A549 (cell line): ENCODE measurements around the gene GINS2. TPM values are rescaled to one million over a fixed set of nuclear protein-coding genes. Genes with fewer than 3 reads are reported as not detected.

Experiments
- ATAC-seq, 2 experiments: fragments of 200-7000 bp in 1 of 2; fragments of >200 bp in 1 of 2; cut with Nextera tagmentation in 1 of 2; cut with Tn5 transposase in 1 of 2; 3 replicates each; pipeline versions ENCODE4 v1.8.0 to v1.9.1; 2018 to 2020; ENCODE audit warnings: mild to moderate bottlenecking in 1 of 2, moderate library complexity in 1 of 2
- CTCF ChIA-PET: fragments of 300-600 bp; sonication (Branson Sonifier 250); formaldehyde crosslinking; extraction: SDS; loops from one replicate; lab custom pipeline; 2021; ENCODE audit warnings: antibody characterized with exemption, inconsistent platforms; lab: Yijun Ruan, JAX
- POLR2A ChIA-PET: fragments of 350-600 bp; formaldehyde crosslinking; extraction: SDS; loops from one replicate; lab custom pipeline; 2021; ENCODE audit warnings: antibody characterized with exemption, inconsistent platforms; lab: Yijun Ruan, JAX
- DNase-seq, 2 experiments: peaks; one replicate each; pipeline versions ENCODE4 v3.0.0 to v3.0.0-alpha.2; 2011 to 2016; ENCODE audit warnings: low read depth in 1 of 2, low spot score in 1 of 2
- FAIRE-seq: peaks from 2 replicates; lab custom pipeline; 2011; peaks lifted over from hg19 to GRCh38; lab: Jason Lieb, UNC
- H3K27ac ChIP-seq, 2 experiments: fragments of >200 bp; sonication (Bioruptor Twin); formaldehyde crosslinking; 3 replicates each; pipeline ENCODE4 v1.5.1; 2016 to 2017
- H3K4me1 ChIP-seq: fragments of >200 bp; sonication (Bioruptor Twin); formaldehyde crosslinking; 3 replicates; pipeline ENCODE4 v1.6.1; 2016
- H3K4me2 ChIP-seq: fragments of >200 bp; sonication (Bioruptor Twin); formaldehyde crosslinking; 3 replicates; pipeline ENCODE4 v1.6.1; 2016
- H3K4me3 ChIP-seq: fragments of >200 bp; sonication (Bioruptor Twin); formaldehyde crosslinking; 3 replicates; pipeline ENCODE4 v1.5.1; 2016
- H3K9me3 ChIP-seq: fragments of >200 bp; sonication (Bioruptor Twin); formaldehyde crosslinking; 3 replicates; pipeline ENCODE4 v1.6.1; 2016
- CBX8 ChIP-seq: fragments of 200-600 bp; sonication (generic); IDR thresholded peaks from 2 replicates; pipeline ENCODE4 v1.6.1; 2016
- CEBPB ChIP-seq, 2 experiments: fragments of >200 bp in 1 of 2; sonication (Bioruptor Twin) in 1 of 2; formaldehyde crosslinking in 1 of 2; IDR thresholded peaks; 2 replicates each; pipeline ENCODE4 v1.6.1; 2012 to 2016
- CHD2 ChIP-seq: fragments of 150-350 bp; IDR thresholded peaks from 2 replicates; pipeline ENCODE4 v1.6.1; 2014; ENCODE audit warnings: low read length; ENCODE audit not compliant: partially characterized antibody
- CHD4 ChIP-seq: fragments of 200-600 bp; sonication (generic); IDR thresholded peaks from 2 replicates; pipeline ENCODE4 v1.6.1; 2016; ENCODE audit warnings: antibody characterized with exemption, mild to moderate bottlenecking, borderline replicate concordance
- FOXS1 ChIP-seq: fragments of 250-450 bp; sonication (Bioruptor Pico); IDR thresholded peaks from 2 replicates; pipeline ENCODE4 v1.5.0; 2020; ENCODE audit warnings: mild to moderate bottlenecking, moderate library complexity
- GATA3 ChIP-seq: IDR thresholded peaks from 2 replicates; pipeline ENCODE4 v1.6.1; 2012; ENCODE audit warnings: borderline replicate concordance
- HOXB5 ChIP-seq: fragments of 250-450 bp; sonication (Bioruptor Pico); IDR thresholded peaks from 2 replicates; pipeline ENCODE4 v1.5.0; 2020; ENCODE audit warnings: mild to moderate bottlenecking, moderate library complexity
- JUN ChIP-seq, 2 experiments: fragments of >200 bp; sonication (Bioruptor Twin); formaldehyde crosslinking; IDR thresholded peaks; 2 replicates in 1 of 2; 3 replicates in 1 of 2; pipeline ENCODE4 v1.6.1; 2016 to 2017
- JUNB ChIP-seq: fragments of >200 bp; sonication (Bioruptor Twin); formaldehyde crosslinking; IDR thresholded peaks from 2 replicates; pipeline ENCODE4 v1.6.1; 2016
- KDM1A ChIP-seq: fragments of 200-600 bp; sonication (generic); IDR thresholded peaks from 2 replicates; pipeline ENCODE4 v1.6.1; 2016; ENCODE audit warnings: low read depth, mild to moderate bottlenecking
- KDM5A ChIP-seq: fragments of 200-600 bp; sonication (generic); IDR thresholded peaks from 2 replicates; pipeline ENCODE4 v1.6.1; 2016; ENCODE audit warnings: antibody characterized with exemption, mild to moderate bottlenecking
- MAFK ChIP-seq: fragments of 450-650 bp; IDR thresholded peaks from 2 replicates; pipeline ENCODE4 v1.6.1; 2014; ENCODE audit not compliant: partially characterized antibody
- MYC ChIP-seq: IDR thresholded peaks from 2 replicates; pipeline ENCODE4 v1.6.1; 2012; ENCODE audit warnings: mild to moderate bottlenecking, inconsistent platforms, low read length, improper control_type of control experiment, borderline replicate concordance
- NFE2L2 ChIP-seq: fragments of 150-350 bp; conservative IDR thresholded peaks from 2 replicates; pipeline ENCODE4 v1.6.1; 2014; ENCODE audit warnings: low read length
- POLR2AphosphoS2 ChIP-seq: conservative IDR thresholded peaks from 2 replicates; pipeline ENCODE4 v1.6.1; 2012; ENCODE audit warnings: low read length, improper control_type of control experiment, inconsistent platforms
- RAD21 ChIP-seq, 2 experiments: fragments of >200 bp in 1 of 2; sonication (Bioruptor Twin) in 1 of 2; formaldehyde crosslinking in 1 of 2; IDR thresholded peaks in 1 of 2; conservative IDR thresholded peaks in 1 of 2; 2 replicates in 1 of 2; 3 replicates in 1 of 2; pipeline ENCODE4 v1.6.1; 2012 to 2018; ENCODE audit warnings: inconsistent platforms in 1 of 2
- RCOR1 ChIP-seq: fragments of 150-350 bp; IDR thresholded peaks from 2 replicates; pipeline ENCODE4 v1.6.1; 2014; ENCODE audit warnings: antibody characterized with exemption, low read length, low read depth
- SREBF2 ChIP-seq: fragments of 450-650 bp; IDR thresholded peaks from 2 replicates; pipeline ENCODE4 v1.6.1; 2014; ENCODE audit warnings: mild to moderate bottlenecking, moderate library complexity
- TFCP2L1 ChIP-seq: fragments of 250-450 bp; sonication (Bioruptor Pico); IDR thresholded peaks from 2 replicates; pipeline ENCODE4 v1.5.0; 2021; ENCODE audit warnings: mild to moderate bottlenecking
- TP53 ChIP-seq: fragments of 250-450 bp; sonication (Bioruptor Pico); IDR thresholded peaks from 2 replicates; pipeline ENCODE4 v1.5.0; 2021; ENCODE audit warnings: mild to moderate bottlenecking, moderate library complexity
- USF2 ChIP-seq: fragments of 450-650 bp; IDR thresholded peaks from 2 replicates; pipeline ENCODE4 v1.6.1; 2014; ENCODE audit warnings: antibody characterized with exemption
- ZC3H11A ChIP-seq: fragments of 450-650 bp; IDR thresholded peaks from 2 replicates; pipeline ENCODE4 v1.6.1; 2014; ENCODE audit warnings: antibody characterized with exemption, mild to moderate bottlenecking
- ZFP36 ChIP-seq: fragments of 450-650 bp; IDR thresholded peaks from 2 replicates; pipeline ENCODE4 v1.6.1; 2014; ENCODE audit warnings: borderline replicate concordance; ENCODE audit not compliant: partially characterized antibody
- ZNF302 ChIP-seq: fragments of 250-450 bp; sonication (Bioruptor Pico); IDR thresholded peaks from 2 replicates; pipeline ENCODE4 v1.9.0; 2021; ENCODE audit warnings: inconsistent platforms, mild to moderate bottlenecking, moderate library complexity
- WGBS: methylation state at CpG from one replicate; pipeline ENCODE4 v1.1.6; 2017; ENCODE audit errors: missing lambda C conversion rate; 5-methylcytosine and 5-hydroxymethylcytosine counted together
- polyA plus RNA-seq, 4 experiments: library from polyadenylated mRNA; depleted of rRNA in 3 of 4; stranded (reverse); fragments of >200 nt; fragmentation: RNase III in 1 of 4; extraction: RNeasy Plus Mini Kit Qiagen cat#74134 plus additional on column Dnase treatment in 1 of 4; gene quantifications; 2 replicates in 3 of 4; 3 replicates in 1 of 4; pipeline ENCODE4 v1.2.3, GENCODE V29; 2011 to 2017
- TF ChIP-seq, protein P1 (sequence below): fragments of 150-350 bp; IDR thresholded peaks from 2 replicates; pipeline ENCODE4 v1.6.1; 2014; ENCODE audit warnings: low read depth, mild to moderate bottlenecking, low read length
- TF ChIP-seq, protein P2 (sequence below): fragments of 200-600 bp; sonication (generic); IDR thresholded peaks from 2 replicates; pipeline ENCODE4 v1.6.1; 2016; ENCODE audit warnings: antibody characterized with exemption, mild to moderate bottlenecking, moderate library complexity
- TF ChIP-seq, protein P3 (sequence below): fragments of >200 bp; sonication (Bioruptor Twin); formaldehyde crosslinking; IDR thresholded peaks from 3 replicates; pipeline ENCODE4 v1.6.1; 2016

The GINS2 gene
- polyA plus RNA-seq, 2 of the 4 experiments (the other 2 are of a cell fraction), result 25.4 to 28.7 TPM

DNA sequence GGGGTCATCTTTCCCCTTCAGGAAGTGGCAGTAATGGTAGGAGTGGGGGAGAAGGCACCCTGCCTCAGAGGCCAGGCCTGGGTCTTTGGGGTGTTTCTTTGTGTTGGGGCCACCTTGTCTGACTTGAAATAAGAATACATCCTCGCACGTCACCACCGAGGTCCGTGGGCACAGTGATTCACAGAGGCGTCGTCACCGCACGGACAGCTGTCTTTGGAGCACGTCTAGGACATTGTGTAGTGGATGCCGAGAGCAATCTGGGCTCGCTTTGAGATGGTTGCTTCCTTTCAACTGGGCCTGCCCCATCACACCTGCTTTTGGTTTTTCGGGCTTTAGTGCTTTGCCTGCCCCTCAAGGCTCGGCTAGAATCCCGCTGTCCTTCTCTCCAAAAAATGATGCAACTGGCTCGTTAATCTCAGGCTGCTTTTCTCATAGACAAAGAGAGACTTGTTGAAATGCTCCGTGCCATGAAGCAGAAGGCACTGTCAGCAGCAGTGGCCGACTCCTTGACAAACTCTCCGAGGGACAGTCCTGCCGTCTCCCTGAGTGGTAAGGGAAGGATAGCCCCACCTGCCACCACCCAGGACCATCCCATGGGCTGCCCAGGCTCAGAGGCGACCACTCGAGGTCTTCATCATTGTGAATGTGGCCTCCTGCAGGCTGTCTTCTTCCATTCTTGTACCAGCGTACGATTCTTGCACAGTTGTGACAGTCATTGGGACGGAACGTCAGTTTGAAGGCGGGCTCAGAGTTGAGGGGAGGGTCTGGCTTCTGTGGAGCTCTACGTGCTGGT, 24.0 kb downstream of the GINS2 start (continued):
- no peak for TF ChIP-seq MYC

DNA sequence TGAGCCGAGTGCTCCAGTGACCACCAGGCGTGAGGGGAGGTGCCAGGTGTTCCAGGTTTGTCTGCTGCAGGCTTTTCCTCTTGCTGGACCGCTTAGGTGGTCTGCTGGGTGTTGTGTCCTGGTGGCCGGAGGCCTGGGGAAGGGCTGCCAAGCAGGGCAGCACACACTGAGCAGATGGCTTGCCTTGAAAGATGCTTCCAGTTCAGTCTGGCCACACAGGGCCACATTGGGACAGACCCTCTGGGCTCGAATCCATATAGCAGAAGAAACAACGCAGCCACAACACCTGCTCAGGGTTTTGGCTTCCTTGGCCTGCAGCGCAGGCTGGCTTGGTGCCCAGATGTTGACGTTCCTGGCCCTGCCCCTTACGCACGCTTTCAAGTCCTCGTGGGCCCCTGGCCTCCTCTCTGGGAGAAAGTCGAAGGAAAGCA, 24.8 kb downstream of the GINS2 start:
- TF ChIP-seq POLR2AphosphoS2 (no peak), JUN (IDR thresholded peaks at IDR 0.05) (no peak), MYC (no peak), ZC3H11A (no peak), FOXS1 (CRISPR knock-in tag) (no peak), HOXB5 (CRISPR knock-in tag) (no peak), CHD4 (no peak), CHD2 (no peak), JUNB (no peak), RCOR1 (no peak), MAFK (no peak), KDM1A (no peak), CBX8 (no peak), CEBPB (IDR thresholded peaks at IDR 0.05) (no peak), ZNF302 (CRISPR knock-in tag) (no peak), NFE2L2 (no peak), USF2 (no peak), TP53 (CRISPR knock-in tag) (no peak)
- TF ChIP-seq, protein P1, sequence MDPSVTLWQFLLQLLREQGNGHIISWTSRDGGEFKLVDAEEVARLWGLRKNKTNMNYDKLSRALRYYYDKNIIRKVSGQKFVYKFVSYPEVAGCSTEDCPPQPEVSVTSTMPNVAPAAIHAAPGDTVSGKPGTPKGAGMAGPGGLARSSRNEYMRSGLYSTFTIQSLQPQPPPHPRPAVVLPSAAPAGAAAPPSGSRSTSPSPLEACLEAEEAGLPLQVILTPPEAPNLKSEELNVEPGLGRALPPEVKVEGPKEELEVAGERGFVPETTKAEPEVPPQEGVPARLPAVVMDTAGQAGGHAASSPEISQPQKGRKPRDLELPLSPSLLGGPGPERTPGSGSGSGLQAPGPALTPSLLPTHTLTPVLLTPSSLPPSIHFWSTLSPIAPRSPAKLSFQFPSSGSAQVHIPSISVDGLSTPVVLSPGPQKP, result no peak
- Histone ChIP-seq H3K4me2 (no peak overlapping the region), H3K9me3 (no peaks in the 10 kb centered on the region), H3K4me3 (no peak overlapping the region), H3K4me1 (no peaks in the 10 kb centered on the region), H3K27ac (no peak overlapping the region)
- no peak for ATAC-seq
- POLR2A ChIA-PET, result no interaction called here
- no peak for FAIRE-seq
- 90% methylated on average over 12 of the region's 12 CpGs for WGBS
- CTCF ChIA-PET, result no interaction called here
- no peak for DNase-seq

GRCh38 chr16:85662976-85663830, 25.6 kb downstream of the GINS2 start:
- FAIRE-seq, result no peak
- 95% methylated on average over 38 of the region's 38 CpGs for WGBS
- Histone ChIP-seq H3K4me2 (no peak overlapping the region), H3K4me3 (no peak overlapping the region), H3K9me3 (no peaks in the 10 kb centered on the region), H3K27ac (no peak overlapping the region), H3K4me1 (no peaks in the 10 kb centered on the region)
- no peak for ATAC-seq
- POLR2A ChIA-PET, result no interaction called here
- CTCF ChIA-PET, result interaction anchor here (1.4 to 9.4 kb wide), 3 partner anchors 13 to 55 kb away, joined by 3 to 96 read pairs (median 41); no protein-coding TSS in a partner anchor
- DNase-seq, result no peak
- no peak for TF ChIP-seq SREBF2
- no peak for TF ChIP-seq GATA3
- TF ChIP-seq CHD2, result no peak
- TF ChIP-seq TFCP2L1 (CRISPR knock-in tag), result no peak
- TF ChIP-seq ZFP36, result no peak
- TF ChIP-seq CHD4, result no peak
- TF ChIP-seq, protein P2, sequence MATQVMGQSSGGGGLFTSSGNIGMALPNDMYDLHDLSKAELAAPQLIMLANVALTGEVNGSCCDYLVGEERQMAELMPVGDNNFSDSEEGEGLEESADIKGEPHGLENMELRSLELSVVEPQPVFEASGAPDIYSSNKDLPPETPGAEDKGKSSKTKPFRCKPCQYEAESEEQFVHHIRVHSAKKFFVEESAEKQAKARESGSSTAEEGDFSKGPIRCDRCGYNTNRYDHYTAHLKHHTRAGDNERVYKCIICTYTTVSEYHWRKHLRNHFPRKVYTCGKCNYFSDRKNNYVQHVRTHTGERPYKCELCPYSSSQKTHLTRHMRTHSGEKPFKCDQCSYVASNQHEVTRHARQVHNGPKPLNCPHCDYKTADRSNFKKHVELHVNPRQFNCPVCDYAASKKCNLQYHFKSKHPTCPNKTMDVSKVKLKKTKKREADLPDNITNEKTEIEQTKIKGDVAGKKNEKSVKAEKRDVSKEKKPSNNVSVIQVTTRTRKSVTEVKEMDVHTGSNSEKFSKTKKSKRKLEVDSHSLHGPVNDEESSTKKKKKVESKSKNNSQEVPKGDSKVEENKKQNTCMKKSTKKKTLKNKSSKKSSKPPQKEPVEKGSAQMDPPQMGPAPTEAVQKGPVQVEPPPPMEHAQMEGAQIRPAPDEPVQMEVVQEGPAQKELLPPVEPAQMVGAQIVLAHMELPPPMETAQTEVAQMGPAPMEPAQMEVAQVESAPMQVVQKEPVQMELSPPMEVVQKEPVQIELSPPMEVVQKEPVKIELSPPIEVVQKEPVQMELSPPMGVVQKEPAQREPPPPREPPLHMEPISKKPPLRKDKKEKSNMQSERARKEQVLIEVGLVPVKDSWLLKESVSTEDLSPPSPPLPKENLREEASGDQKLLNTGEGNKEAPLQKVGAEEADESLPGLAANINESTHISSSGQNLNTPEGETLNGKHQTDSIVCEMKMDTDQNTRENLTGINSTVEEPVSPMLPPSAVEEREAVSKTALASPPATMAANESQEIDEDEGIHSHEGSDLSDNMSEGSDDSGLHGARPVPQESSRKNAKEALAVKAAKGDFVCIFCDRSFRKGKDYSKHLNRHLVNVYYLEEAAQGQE, result no peak
- TF ChIP-seq RAD21 (conservative IDR thresholded peaks at IDR 0.05 in 1 of 2, IDR thresholded peaks at IDR 0.05 in 1 of 2), result no peak
- TF ChIP-seq KDM5A, result no peak
- no peak for TF ChIP-seq MAFK
- TF ChIP-seq, protein P3, sequence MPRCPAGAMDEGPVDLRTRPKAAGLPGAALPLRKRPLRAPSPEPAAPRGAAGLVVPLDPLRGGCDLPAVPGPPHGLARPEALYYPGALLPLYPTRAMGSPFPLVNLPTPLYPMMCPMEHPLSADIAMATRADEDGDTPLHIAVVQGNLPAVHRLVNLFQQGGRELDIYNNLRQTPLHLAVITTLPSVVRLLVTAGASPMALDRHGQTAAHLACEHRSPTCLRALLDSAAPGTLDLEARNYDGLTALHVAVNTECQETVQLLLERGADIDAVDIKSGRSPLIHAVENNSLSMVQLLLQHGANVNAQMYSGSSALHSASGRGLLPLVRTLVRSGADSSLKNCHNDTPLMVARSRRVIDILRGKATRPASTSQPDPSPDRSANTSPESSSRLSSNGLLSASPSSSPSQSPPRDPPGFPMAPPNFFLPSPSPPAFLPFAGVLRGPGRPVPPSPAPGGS, result no peak
